ENCODE results near the gene THADA.

THADA gene

DNA sequence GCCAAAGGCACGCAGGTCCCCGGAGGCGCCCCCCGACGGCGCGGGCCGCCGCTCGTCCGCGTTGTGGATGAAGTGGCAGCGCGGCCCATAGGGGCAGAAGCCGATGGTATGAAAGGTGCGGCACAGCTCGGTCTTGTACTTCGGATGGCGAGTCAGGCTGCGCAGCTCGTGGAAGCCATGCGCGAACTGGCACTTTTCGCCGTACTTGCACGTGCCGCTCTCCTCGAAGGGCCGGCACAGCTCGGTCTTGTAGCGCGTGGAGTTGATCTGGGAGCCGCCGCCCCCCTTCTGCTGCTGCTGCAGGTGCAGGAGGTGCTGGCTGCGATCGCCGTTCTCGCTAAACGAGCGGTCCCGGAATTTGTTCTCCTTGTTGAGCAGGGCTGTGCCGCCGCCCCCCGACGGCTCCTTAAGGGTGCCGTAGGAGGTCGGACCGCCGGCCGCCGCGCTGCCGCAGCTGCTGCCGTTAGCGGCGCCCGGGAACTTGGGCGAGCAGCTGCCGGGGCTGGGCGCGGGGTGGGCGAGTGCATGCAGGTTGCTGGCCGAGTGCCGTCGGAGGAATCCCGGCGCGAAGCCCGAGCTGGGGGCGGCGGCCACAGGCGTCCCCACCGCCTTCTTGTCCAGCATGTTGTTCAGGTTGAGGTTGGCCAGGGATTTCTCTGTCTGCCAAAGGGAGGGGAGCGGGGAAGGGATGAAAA is 370.6 kb downstream of the THADA start:
- H3K9me3 ChIP-seq (ENCODE audit: control insufficient read depth, insufficient read depth, low read depth, low read length) = no peaks in the 10 kb centered on the region
- peak overlapping the region; percentile 85 for H3K4me3 ChIP-seq (ENCODE audit: low read depth, low read length)
- TF ChIP-seq ZNF558 (tag by site-specific recombination; IDR thresholded peaks at IDR 0.05) (no peak), ZNF391 (tag by site-specific recombination; IDR thresholded peaks at IDR 0.05; ENCODE audit: borderline replicate concordance, low read depth) (0 out of 2 replicates have a peak, but pooled peaks have one; percentile 22), ZBTB8A (tag by site-specific recombination; IDR thresholded peaks at IDR 0.05) (no peak), ZNF19 (tag by site-specific recombination; IDR thresholded peaks at IDR 0.05; ENCODE audit: low read depth) (no peak), ZSCAN30 (tag by site-specific recombination; IDR thresholded peaks at IDR 0.05) (0 out of 2 replicates have a peak, but pooled peaks have one; percentile 32), ZEB2 (tag by site-specific recombination; IDR thresholded peaks at IDR 0.05) (peak; percentile 12; the same call in 1 of the 2 replicates), ZNF341 (tag by site-specific recombination; IDR thresholded peaks at IDR 0.05; ENCODE audit: low read depth) (peak; percentile 85), ZNF473 (tag by site-specific recombination; IDR thresholded peaks at IDR 0.05) (no peak), CTCF (tag by site-specific recombination; IDR thresholded peaks at IDR 0.05) (peak; percentile 61), ZNF2 (tag by site-specific recombination; IDR thresholded peaks at IDR 0.05) (0 out of 2 replicates have a peak, but pooled peaks have one; percentile 18), ZFHX2 (tag by site-specific recombination; conservative IDR thresholded peaks at IDR 0.05) (no peak), ZNF792 (tag by site-specific recombination; IDR thresholded peaks at IDR 0.05) (no peak), WT1 (tag by site-specific recombination; IDR thresholded peaks at IDR 0.05) (0 out of 2 replicates have a peak, but pooled peaks have one; percentile 11), ZBTB26 (tag by site-specific recombination; optimal IDR thresholded peaks at IDR 0.05) (peak; percentile 37), ZNF501 (tag by site-specific recombination; IDR thresholded peaks at IDR 0.05) (no peak), GLIS2 (tag by site-specific recombination; IDR thresholded peaks at IDR 0.05) (peak; percentile 7; the same call in 1 of the 2 replicates), ZNF398 (tag by site-specific recombination; IDR thresholded peaks at IDR 0.05) (peak; percentile 8; the same call in 1 of the 2 replicates), ZNF701 (tag by site-specific recombination; IDR thresholded peaks at IDR 0.05) (no peak), ZNF521 (tag by site-specific recombination; IDR thresholded peaks at IDR 0.05) (no peak), KLF16 (tag by site-specific recombination; IDR thresholded peaks at IDR 0.05) (no peak)
- TF ChIP-seq, protein P1, sequence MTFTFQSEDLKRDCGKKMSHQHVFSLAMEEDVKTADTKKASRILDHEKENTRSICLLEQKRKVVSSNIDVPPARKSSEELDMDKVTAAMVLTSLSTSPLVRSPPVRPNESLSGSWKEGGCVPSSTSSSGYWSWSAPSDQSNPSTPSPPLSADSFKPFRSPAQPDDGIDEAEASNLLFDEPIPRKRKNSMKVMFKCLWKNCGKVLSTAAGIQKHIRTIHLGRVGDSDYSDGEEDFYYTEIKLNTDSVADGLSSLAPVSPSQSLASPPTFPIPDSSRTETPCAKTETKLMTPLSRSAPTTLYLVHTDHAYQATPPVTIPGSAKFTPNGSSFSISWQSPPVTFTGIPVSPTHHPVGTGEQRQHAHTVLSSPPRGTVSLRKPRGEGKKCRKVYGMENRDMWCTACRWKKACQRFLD (tag by site-specific recombination; IDR thresholded peaks at IDR 0.05) = no peak
- TF ChIP-seq, protein P2, sequence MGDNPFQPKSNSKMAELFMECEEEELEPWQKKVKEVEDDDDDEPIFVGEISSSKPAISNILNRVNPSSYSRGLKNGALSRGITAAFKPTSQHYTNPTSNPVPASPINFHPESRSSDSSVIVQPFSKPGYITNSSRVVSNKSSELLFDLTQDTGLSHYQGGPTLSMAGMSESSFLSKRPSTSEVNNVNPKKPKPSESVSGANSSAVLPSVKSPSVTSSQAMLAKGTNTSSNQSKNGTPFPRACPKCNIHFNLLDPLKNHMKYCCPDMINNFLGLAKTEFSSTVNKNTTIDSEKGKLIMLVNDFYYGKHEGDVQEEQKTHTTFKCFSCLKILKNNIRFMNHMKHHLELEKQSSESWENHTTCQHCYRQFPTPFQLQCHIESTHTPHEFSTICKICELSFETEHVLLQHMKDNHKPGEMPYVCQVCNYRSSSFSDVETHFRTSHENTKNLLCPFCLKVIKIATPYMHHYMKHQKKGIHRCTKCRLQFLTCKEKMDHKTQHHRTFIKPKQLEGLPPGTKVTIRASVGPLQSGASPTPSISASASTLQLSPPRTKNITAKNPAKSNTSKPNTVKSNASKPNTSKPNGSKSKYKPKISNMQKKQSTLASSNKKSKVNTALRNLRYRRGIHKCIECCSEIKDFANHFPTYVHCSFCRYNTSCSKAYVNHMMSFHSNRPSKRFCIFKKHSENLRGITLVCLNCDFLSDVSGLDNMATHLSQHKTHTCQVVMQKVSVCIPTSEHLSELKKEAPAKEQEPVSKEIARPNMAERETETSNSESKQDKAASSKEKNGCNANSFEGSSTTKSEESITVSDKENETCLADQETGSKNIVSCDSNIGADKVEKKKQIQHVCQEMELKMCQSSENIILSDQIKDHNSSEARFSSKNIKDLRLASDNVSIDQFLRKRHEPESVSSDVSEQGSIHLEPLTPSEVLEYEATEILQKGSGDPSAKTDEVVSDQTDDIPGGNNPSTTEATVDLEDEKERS (tag by site-specific recombination; IDR thresholded peaks at IDR 0.05) = no peak
- H3K27ac ChIP-seq (ENCODE audit: extremely low read depth, low read depth, low read length) = peak overlapping the region; percentile 97
- ChIA-PET POLR2A (no interaction called here), CTCF (interaction anchor here (1.1 to 1.7 kb wide), 2 partner anchors 98 to 201 kb away, joined by 5 to 8 read pairs; no protein-coding TSS in a partner anchor)
- peaks cover 12% of the 10 kb centered on the region for H3K4me1 ChIP-seq (ENCODE audit: control insufficient read depth, insufficient read depth, low read length)
- H3K36me3 ChIP-seq (ENCODE audit: control insufficient read depth in 2 of 2, insufficient read depth in 1 of 2, low read length in 2 of 2) = peaks cover 3 to 38% of the 10 kb centered on the region in 2 experiments; a peak in 2 of 3 replicates

All from HEK293 (cell line).